GM12873 (cell line): ENCODE measurements around the gene KIF27.
A peak's percentile ranks its signal among the peaks of the same experiment; 100 is the strongest.

Experiments
- CTCF ChIP-seq: IDR thresholded peaks from 2 replicates; pipeline ENCODE4 v1.5.1; 2012; ENCODE audit warnings: low read depth, mild to moderate bottlenecking, moderate library complexity, low read length, control low read depth; ENCODE audit not compliant: insufficient read depth; ENCODE audit errors: missing control alignments

Gene KIF27

GRCh38 chr9:83927591-83927990, 6.4 kb upstream of the KIF27 start:
- no peak for TF ChIP-seq CTCF

GRCh38 chr9:83920469-83920926, 734 bp downstream of the KIF27 start:
- no peak for TF ChIP-seq CTCF

GRCh38 chr9:83919111-83919510, 2.1 kb downstream of the KIF27 start:
- TF ChIP-seq CTCF, result no peak

- TF ChIP-seq CTCF, result peak; percentile 23
These were observed 9.0 kb downstream of the KIF27 start for GRCh38 chr9:83912194-83912593.

GRCh38 chr9:83906144-83906543, 15.1 kb downstream of the KIF27 start:
- TF ChIP-seq CTCF, result no peak

- TF ChIP-seq CTCF, result peak; percentile 37
These were observed 103.6 kb downstream of the KIF27 start, which contains the start of gene GKAP1 for GRCh38 chr9:83817356-83818278. GKAP1 (minus strand) TSS chr9:83817769; CDS start chr9:83806517, 11,252 bp downstream.

- no peak for TF ChIP-seq CTCF
These were observed 120.8 kb downstream of the KIF27 start for GRCh38 chr9:83800236-83801033.
